AG20443 (cell line): Measurements from ENCODE around the gene TTC9.

Experiments used
- DNase-seq: peaks from one replicate; pipeline ENCODE4 v3.0.0; 2012; ENCODE audit warnings: low spot score, mixed read lengths

TTC9 gene

DNA sequence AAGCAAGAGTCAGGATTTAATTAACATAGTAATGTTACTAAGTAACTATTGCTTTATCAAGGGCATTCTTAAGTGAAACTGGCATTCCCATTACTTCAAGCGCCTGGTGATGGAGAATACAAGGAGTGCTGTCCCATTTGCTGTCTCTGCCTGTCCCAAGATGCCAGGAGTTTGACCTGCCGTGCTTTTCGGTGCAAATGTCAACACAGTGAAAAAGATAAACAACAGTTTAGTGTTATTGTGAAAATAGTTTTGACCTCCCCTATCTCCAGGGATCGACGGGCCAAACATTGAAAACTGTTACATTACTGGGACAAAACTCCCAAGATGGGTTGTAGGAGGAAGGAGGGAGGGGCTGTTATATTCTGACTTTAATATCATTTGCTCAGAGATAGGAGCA is 74.8 kb downstream of the TTC9 start:
- no peak for DNase-seq

DNA sequence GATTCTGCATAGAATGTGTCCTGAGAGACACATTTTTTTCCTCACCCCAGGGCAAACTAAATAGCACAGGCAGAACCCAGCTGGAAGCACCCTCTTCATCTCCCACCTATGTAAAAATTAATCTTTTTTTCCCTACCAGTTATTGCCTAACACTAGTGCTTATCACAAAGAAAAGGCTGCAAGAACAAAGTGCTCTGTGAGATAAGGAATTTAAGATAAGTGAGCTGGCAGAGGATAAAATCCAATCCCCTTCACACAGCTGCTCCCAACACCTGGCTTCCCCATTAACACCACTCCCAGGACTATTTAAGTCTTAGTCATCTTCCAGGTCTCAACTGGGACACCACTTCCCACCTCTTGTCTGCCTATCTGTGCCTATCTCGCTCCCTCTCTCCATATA is 75.2 kb downstream of the TTC9 start:
- DNase-seq = no peak

DNA sequence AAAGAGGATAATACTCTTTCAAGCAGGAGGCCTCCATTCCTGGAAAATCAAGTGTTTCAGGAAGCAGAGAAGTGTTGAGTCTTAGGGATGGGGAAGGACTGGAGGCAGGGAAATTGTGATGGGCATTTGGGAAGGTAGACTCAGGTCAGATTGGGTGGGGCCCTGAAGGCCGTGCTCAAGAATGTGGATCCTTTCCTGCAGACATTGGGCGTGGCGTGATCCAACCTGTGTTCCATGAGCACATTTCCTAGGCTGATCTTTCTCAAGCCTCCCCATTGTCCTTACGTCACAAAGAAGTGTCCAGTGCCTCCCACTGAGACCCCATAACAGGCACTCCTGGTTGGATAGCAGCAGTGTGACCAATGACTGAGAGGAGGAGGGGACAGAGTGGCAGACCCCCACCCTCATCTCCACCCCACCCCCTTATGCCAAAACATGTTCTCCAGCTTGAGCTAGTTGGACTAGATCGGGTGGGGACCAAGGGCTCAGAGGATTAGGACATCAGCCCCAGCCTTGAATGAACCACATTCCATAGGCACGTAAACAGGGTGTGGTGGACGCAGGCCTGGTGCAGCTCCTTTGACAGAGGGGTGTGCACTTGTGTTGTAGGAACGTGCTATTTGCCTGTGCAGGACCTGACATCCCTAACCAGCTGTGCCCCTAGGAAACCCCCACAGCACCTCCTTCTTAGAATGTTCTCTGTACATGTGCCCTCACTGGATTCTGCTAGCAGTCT is 76.8 kb downstream of the TTC9 start:
- no peak for DNase-seq

DNA sequence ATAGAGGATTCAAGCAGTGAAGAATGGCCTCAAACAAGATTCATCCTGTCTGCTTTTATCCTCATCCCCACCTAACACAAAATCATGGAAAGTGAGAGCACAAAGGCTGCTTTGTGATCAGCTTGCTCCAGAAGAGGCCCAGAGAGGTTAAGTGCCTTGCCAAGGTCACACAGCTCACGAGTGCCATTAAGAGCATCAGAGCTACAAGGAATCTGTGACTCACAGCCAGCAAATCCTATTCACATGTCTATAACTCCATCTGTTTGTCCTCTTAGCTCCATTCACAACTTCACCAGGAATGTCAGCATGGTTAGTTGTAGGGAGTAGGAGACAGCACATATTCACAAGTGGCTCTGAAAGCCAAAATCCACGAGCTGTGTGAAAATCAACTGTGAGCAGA is 79.8 kb downstream of the TTC9 start:
- no peak for DNase-seq

DNA sequence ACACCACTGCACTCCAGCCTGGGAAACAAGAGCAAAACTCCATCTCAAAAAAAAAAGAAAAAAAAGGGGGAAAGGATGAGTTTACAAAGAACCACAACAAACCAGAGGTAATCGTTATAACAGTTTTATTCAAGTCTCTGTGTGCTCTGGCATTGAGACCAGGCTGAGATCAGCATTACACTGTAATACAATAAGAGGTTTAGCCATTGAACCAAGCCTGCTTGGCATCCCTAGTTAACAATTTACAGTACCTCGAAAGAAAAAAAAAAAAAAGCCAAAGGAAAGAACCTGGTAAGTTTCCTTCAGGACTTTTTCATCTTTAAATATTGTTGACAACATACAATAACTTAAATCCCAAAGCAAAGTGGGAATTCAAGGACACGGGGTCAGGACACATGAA is 80.7 kb downstream of the TTC9 start:
- no peak for DNase-seq

DNA sequence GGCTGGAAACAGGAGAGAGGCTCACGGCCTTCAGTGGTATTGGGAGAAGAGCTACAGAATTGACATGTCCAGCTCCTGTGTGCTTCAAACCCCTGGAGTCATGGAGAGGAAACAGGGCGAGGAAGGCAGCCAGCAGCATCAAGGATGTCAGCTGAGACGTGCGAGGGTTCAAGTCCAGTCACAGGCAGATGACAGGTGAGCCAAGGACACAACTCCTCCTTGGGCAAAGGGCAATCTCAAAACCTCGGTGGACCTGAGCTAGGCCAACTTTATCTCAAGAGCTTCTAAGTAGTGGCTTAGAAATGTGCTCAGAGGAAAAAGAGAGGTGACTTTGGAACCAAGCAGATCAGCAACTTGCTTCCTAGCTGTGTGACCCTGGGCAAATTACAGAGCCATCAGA is 81.6 kb downstream of the TTC9 start:
- no peak for DNase-seq

DNA sequence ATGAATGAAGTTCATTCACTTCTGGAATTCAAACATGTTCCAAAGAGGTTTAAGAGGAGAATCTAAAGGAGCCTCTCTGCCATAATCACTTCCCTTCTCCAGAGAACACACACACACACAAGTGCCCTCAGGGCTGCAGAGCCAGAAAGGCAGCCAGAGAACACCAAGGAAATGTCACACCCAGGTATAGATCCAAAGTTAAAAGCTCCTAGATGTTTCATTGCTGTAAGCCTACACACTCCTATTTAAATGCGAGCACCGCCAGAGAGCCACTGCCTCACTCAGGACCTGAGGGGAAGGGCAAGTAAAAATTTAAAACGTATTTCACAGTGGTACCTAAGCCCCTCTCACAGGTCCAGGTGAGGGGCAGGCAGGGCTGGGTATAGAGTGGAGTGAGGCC is 82.4 kb downstream of the TTC9 start:
- no peak for DNase-seq

DNA sequence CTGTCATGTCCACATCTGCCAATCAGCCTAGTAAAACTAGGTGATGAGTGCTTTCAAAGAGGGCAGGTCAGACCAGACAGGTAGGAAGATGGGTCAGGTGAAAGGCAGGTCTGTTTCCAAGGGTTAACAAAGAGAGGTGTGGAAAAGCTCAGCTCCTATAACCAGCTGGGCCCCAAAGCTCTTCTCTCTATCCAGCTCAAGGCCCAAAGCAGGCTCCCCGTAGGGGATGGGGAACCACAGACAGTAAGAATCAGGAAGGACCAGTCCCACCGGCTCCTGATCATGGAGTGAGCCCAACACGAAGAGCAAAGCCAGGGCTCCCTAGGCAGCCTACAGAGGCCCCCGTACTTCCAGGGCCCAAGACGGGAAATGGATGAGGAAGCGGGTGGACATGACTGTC is 83.2 kb downstream of the TTC9 start:
- DNase-seq = no peak
